Astrocyte of the cerebellum (primary cell): ENCODE measurements around the gene ARID1B.

ENCODE experiments used
- DNase-seq: peaks from one replicate; pipeline ENCODE4 v3.0.0-alpha.2; 2011; ENCODE audit warnings: low read depth
- H3K4me3 ChIP-seq: 2 replicates; pipeline ENCODE4 v1.5.1; 2011; ENCODE audit warnings: mild to moderate bottlenecking, low read depth, low read length, moderate library complexity
- in situ Hi-C: cut with HindIII; loops from 2 replicates; pipeline ENCODE4 v1.10.0; 2017; ENCODE audit warnings: low sequenced_read_pairs
- TF ChIP-seq, protein P1 (sequence below): IDR thresholded peaks from 2 replicates; pipeline ENCODE4 v1.5.1; 2012; ENCODE audit warnings: low read length, low read depth, moderate library complexity, mild to moderate bottlenecking; ENCODE audit errors: missing control alignments

ARID1B gene

GRCh38 chr6:156877126-156877863 is 100.1 kb downstream of the ARID1B start:
- no peak overlapping the region for H3K4me3 ChIP-seq
- no peak for DNase-seq
- in situ Hi-C loops = no loop called here
- TF ChIP-seq, protein P1, sequence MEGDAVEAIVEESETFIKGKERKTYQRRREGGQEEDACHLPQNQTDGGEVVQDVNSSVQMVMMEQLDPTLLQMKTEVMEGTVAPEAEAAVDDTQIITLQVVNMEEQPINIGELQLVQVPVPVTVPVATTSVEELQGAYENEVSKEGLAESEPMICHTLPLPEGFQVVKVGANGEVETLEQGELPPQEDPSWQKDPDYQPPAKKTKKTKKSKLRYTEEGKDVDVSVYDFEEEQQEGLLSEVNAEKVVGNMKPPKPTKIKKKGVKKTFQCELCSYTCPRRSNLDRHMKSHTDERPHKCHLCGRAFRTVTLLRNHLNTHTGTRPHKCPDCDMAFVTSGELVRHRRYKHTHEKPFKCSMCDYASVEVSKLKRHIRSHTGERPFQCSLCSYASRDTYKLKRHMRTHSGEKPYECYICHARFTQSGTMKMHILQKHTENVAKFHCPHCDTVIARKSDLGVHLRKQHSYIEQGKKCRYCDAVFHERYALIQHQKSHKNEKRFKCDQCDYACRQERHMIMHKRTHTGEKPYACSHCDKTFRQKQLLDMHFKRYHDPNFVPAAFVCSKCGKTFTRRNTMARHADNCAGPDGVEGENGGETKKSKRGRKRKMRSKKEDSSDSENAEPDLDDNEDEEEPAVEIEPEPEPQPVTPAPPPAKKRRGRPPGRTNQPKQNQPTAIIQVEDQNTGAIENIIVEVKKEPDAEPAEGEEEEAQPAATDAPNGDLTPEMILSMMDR = no peak

- DNase-seq = no peak
- H3K4me3 ChIP-seq = no peak overlapping the region
- in situ Hi-C loops = no loop called here
- TF ChIP-seq, protein P1 = no peak
Measured at GRCh38 chr6:156878681-156879080, 101.5 kb downstream of the ARID1B start.

DNA sequence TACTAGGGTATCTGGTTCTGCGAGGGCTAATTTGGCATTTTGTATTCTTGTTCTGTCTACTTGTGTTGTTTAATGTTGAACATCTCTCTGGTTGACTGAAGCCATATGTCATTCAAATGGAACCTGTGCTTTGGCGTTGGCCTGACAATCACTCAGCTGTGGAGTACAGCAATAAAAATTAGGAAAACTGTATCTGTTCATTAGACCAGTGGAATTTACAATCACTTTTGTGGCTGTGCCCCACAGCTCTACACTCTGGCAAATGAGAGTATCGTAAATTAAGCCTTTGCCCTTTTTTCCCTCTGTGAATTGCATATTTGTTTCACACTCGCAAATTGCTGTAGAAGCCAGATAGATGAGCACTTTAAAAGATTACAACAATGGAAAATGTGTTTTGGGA is 102.0 kb downstream of the ARID1B start:
- no peak for DNase-seq
- TF ChIP-seq, protein P1 = no peak
- H3K4me3 ChIP-seq = no peak overlapping the region
- in situ Hi-C loops = no loop called here

DNA sequence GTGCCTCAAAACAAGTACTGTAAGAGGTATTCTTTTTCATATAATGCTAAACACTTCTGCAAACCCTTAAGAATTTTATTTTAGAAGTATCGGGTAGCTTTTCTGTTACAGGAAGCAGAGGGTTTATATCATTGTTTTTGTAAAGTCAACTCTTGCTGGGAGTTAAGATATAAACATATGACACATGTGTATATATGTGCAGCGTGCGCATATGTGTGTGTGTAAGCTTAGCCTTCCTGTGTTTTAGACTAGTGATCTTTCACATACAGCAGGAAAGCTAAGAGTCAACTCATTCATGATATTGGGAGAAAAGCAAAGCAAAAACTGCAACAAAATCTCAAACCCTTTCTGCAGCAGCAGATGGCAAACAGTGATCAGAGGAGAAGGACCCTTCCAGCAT is 102.4 kb downstream of the ARID1B start:
- no peak overlapping the region for H3K4me3 ChIP-seq
- in situ Hi-C loops = no loop called here
- no peak for DNase-seq

DNA sequence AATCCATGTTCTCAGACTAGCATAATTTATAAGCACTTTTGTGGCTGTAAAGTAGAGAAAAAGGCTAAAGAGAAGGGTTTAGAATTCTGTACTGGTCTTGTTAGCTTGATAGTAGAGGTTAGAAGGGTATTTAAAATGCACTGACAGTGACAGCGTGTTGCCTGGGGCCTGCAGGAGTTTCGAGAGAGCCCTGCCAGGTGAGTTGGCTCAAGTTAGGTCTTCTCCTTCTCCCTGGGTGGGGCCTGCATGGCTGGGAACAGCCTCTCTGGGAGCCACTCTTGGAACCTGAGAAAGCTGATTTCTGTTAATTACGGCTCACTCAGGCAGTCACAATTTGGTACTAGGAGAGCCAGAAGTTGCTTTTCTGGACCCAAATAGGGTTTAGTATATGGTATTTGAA is 103.7 kb downstream of the ARID1B start:
- DNase-seq = no peak
- TF ChIP-seq, protein P1 = no peak

More for the DNA sequence above, 102.4 kb downstream of the ARID1B start:
- TF ChIP-seq, protein P1 = no peak

DNA sequence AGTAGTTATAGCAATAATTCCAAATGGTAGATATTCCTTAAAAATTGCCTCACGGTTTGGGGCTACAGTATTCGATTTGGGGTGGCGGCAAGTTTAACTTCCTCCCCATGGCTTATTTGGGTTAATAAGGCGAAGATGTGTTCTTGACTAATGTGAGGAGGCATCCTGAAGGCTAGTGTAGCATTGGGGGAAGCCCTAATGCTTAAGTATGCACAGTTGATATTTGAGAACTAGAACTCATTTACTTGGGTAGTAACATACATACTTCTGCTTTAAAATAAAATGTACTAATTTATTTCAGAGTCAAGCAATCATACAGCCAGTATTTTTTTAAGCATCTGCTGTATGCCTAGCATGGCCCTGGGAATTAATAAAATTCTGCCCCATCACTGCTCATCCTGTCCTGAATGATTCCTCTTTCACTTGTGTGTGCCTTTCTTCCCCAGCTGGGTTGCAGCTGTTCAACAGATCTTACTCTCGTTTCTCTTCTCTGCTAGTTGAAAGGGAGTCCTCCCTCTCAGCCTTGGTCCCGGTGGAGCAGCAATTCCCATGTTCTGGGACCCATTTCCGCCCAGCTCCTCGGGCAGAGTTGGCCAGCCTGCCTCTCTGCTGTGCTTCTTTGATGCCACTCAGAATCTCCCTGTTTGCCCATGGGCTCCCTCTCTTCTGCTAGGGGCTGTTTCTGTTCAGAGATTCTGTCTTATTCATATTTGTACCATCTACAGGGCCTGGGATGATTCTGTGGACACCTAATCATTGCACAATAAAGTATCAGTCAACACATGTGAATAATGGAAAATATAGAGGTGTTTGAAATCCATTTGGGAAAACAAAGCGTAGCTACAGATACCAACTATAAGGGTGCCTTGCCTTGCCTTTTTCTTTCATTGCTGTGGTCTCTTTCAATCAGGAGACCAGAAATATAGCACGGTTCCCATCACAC is 104.8 kb downstream of the ARID1B start:
- no peak overlapping the region for H3K4me3 ChIP-seq
- TF ChIP-seq, protein P1 = no peak
- DNase-seq = no peak
- in situ Hi-C loops = no loop called here

More for the DNA sequence above, 103.7 kb downstream of the ARID1B start:
- in situ Hi-C loops = no loop called here
- no peak overlapping the region for H3K4me3 ChIP-seq
